RWPE1 (cell line): Measurements from ENCODE around the gene NOL9.
A peak's percentile ranks its signal among the peaks of the same experiment; 100 is the strongest.

Experiments used
- CTCF ChIA-PET: fragments of 350-600 bp; sonication (Branson Sonifier 250); formaldehyde crosslinking; extraction: SDS; loops from one replicate; lab custom pipeline; 2021; lab: Yijun Ruan, JAX
- POLR2A ChIA-PET: fragments of 400-600 bp; formaldehyde crosslinking; extraction: SDS; loops from one replicate; lab custom pipeline; 2020; ENCODE audit warnings: antibody characterized with exemption; ENCODE audit not compliant: low non-redundant PET; lab: Yijun Ruan, JAX
- DNase-seq: peaks from one replicate; pipeline ENCODE4 v3.0.0; 2012; ENCODE audit warnings: low spot score
- H3K27ac ChIP-seq: fragments of 450-650 bp; 2 replicates; pipeline ENCODE4 v1.5.1; 2017
- TF ChIP-seq, protein P1 (sequence below): fragments of 450-650 bp; conservative IDR thresholded peaks from 2 replicates; pipeline ENCODE4 v1.5.1; 2017; ENCODE audit warnings: low read depth, mild to moderate bottlenecking

The NOL9 gene

DNA sequence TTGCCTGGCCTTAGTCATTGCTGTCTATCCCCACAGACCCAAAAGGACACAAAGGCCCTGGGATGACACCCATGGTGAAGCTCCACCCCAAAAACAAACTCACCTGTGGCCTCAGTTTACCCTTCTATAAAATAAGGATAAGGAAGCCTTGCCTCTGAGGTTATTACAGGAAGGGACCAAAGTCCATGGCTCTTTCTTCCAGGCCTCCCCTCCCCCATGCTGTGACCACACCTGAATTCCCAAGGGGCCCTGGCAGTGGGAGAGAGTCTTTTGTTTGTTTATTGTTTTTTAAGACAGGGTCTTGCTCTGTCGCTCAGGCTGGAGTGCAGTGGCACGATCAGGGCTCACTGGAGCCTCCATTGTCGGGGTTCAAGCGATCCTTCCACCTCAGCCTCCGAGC lies 77.8 kb downstream of the NOL9 start:
- ChIA-PET CTCF (interaction anchor here (1.0 to 1.3 kb wide), 3 partner anchors 39 to 53 kb away, joined by 3 read pairs; no protein-coding TSS in a partner anchor), POLR2A (no interaction called here)
- no peak for DNase-seq
- H3K27ac ChIP-seq, result peak overlapping the region; percentile 79
- TF ChIP-seq, protein P1, sequence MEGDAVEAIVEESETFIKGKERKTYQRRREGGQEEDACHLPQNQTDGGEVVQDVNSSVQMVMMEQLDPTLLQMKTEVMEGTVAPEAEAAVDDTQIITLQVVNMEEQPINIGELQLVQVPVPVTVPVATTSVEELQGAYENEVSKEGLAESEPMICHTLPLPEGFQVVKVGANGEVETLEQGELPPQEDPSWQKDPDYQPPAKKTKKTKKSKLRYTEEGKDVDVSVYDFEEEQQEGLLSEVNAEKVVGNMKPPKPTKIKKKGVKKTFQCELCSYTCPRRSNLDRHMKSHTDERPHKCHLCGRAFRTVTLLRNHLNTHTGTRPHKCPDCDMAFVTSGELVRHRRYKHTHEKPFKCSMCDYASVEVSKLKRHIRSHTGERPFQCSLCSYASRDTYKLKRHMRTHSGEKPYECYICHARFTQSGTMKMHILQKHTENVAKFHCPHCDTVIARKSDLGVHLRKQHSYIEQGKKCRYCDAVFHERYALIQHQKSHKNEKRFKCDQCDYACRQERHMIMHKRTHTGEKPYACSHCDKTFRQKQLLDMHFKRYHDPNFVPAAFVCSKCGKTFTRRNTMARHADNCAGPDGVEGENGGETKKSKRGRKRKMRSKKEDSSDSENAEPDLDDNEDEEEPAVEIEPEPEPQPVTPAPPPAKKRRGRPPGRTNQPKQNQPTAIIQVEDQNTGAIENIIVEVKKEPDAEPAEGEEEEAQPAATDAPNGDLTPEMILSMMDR, result no peak

DNA sequence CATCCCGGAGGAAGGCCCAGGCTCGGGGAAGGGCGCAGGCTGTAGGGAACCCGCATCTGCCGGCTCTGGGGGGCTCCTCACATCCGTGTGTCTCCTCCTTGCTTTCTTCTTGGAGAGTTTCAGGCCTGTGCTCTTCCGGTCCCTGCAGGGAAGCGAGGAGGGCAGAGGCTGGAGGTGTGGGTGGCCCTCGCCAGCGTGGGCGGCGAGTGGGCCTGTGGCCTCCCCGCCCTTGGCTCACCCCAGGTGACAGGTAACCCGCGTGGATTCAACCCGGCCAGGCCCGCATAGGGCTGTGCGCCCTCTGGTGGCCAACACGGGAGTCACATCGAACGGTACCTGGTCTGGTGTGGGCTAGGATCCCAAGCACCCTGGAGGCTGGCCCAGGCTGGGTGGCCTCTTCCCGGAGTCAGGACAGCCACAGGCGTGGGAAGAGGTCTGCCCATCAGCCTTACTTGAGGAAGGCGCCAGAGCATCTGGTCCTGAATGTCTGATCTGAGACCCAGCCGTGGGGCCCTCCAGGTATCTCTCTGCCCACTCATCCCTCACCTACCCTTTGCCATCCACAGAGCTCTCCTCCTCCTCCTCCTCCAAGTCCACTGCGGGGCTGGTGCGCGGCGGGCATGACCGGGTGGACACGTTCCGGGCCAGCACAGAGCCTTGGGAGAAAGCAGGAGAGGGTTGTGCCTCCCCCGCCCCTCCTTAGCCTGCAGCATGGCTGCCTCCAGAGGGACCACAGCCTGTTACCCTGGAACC lies 78.8 kb downstream of the NOL9 start:
- H3K27ac ChIP-seq, result peak overlapping the region; percentile 79
- CTCF ChIA-PET, result interaction anchor here (0.6 to 1.3 kb wide), 10 partner anchors 9 to 1475 kb away, joined by 3 to 5 read pairs (median 3); no protein-coding TSS in a partner anchor
- POLR2A ChIA-PET, result no interaction called here
- TF ChIP-seq, protein P1, result peak; percentile 96
- peak; percentile 74 for DNase-seq

DNA sequence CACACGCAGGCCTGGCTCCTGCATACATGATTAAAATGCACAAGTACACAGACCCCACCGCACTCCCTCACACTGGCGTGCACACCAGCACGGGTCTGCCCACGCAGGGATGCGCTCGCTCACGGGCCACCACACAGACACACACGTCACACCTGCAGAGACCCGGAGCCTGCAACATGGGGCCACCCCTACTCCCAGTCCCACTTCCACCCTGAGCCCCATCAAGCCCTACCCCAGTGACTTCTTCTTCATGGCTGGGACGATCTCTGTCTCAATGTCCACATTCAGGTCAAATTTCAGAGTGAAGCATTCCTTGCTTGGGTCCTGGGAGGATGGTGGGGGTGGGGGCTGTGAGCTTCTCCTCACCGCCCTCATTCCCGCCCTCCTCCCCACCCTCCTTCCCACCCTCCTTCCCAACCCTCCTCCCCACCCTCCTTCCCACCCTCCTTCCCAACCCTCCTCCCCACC lies 79.5 kb downstream of the NOL9 start:
- TF ChIP-seq, protein P1, result no peak
- POLR2A ChIA-PET, result no interaction called here
- DNase-seq, result no peak
- CTCF ChIA-PET, result interaction anchor here (1.1 kb wide), 1 partner anchor 51 kb away, joined by 3 read pairs; no protein-coding TSS in a partner anchor
- peak overlapping the region; percentile 79; the same call in 1 of the 2 replicates for H3K27ac ChIP-seq

DNA sequence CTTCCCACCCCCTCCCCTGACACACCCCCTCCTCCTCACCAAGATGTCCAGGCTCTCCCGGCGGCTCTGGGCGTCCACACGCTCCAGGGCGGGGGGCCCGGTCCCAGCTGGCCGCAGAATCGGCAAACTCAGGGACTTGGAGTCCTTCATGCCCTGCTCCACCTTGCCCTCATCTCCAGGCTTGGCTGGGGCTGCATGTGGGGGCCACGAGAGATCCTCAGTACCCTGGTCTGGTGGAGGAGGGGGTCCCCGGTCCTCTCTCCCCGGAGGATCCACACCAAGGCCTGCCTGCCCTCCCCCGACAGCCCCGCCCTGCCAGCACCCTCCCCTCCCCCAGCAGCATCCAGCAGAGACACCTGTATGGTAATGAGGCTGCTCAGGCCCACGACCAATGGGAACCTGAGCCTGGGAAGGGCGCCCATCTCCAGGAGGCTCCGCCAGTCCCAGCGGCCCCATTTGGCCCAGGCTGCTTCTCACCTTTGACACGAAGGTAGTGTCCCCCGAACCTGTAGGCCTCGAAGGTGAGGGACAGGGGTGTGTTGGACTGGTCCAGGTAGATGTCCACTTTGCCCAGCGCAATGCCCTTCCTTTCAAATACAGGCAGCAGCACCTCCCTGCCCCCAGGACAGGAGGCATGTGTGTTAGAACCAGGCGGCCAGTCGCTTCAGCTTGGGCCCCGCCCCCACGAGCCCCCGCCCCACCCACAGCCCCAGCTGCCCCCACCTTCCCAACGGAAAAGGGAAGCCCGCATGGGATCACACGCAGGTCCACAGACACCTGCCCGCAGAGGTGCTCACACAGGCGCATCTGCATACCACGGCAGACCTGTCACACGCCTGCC lies 80.1 kb downstream of the NOL9 start:
- ChIA-PET POLR2A (no interaction called here), CTCF (interaction anchor here (0.6 to 1.1 kb wide), 2 partner anchors 51 to 308 kb away, joined by 3 read pairs; no protein-coding TSS in a partner anchor)
- H3K27ac ChIP-seq, result peak overlapping the region; percentile 79
- TF ChIP-seq, protein P1, result no peak
- no peak for DNase-seq

DNA sequence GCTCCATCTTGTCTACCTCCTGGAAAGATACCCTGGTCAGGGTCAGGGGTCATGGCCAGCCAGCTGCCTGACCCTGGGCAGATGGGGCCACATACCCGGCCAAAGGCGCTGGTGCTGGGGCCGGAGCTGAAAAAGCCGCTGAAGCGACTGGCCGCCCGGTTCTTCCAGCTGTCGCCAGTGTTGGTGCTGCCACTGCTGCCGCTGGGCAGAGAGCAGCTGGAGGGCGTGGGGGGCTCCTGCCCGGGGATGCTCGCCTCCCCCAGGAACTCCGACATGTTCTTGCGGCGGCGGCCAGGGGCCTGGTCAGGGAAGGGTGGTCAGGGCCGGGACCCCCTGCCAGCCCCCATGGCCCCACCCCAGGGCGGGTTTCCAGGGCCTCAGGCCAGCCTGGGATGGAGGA lies 81.2 kb downstream of the NOL9 start:
- ChIA-PET CTCF (interaction anchor here (0.7 kb wide), 1 partner anchor 17 kb away, joined by 9 read pairs; no protein-coding TSS in a partner anchor), POLR2A (no interaction called here)
- no peak for DNase-seq
- TF ChIP-seq, protein P1, result no peak
- peak overlapping the region; percentile 79 for H3K27ac ChIP-seq

DNA sequence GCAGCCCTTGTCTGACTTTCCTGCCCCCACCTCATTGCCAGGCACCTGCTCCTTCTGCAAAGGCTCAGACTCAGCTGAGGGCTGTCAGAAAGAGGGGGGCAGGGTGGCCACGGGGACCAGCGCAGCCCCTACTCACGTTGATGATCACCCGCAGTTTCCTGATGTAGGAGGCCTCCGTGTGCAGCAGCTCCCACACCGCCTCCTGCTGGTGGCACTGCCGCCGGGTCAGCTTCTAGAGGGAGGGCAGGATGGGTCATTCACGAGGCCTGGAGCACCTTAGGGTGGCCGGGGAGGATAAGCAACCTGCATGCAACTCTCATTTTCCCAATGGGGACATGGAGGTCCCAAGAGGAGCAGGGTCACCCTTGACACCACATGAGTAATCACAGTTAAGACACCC lies 81.9 kb downstream of the NOL9 start:
- ChIA-PET POLR2A (no interaction called here), CTCF (interaction anchor here (0.6 to 1.0 kb wide), 9 partner anchors 10 to 226 kb away, joined by 3 to 9 read pairs (median 3); no protein-coding TSS in a partner anchor)
- no peak for DNase-seq
- H3K27ac ChIP-seq, result peak overlapping the region; percentile 79
- TF ChIP-seq, protein P1, result peak; percentile 29; the same call in 1 of the 2 replicates
